HEK293 (cell line): ENCODE data around the gene GOPC.
A peak's percentile ranks its signal among the peaks of the same experiment; 100 is the strongest.

Experiments
- CTCF ChIA-PET: fragments of 350-600 bp; formaldehyde crosslinking; extraction: SDS; loops from one replicate; lab custom pipeline; 2021; ENCODE audit warnings: antibody characterized with exemption; lab: Yijun Ruan, JAX
- POLR2A ChIA-PET: fragments of 300-600 bp; formaldehyde crosslinking; extraction: SDS; loops from one replicate; lab custom pipeline; 2020; ENCODE audit warnings: antibody characterized with exemption, inconsistent platforms; lab: Yijun Ruan, JAX
- H3K27ac ChIP-seq: fragments of 200-500 bp; sonication (Bioruptor generic); 2 replicates; pipeline ENCODE4 v1.5.1; 2014; ENCODE audit warnings: low read depth, low read length, control low read depth, inconsistent platforms; ENCODE audit errors: extremely low read depth
- H3K36me3 ChIP-seq, 2 experiments: fragments of 200-500 bp in 1 of 2; sonication (Bioruptor generic) in 1 of 2; 1 replicate in 1 of 2; 2 replicates in 1 of 2; pipeline ENCODE4 v1.5.1; 2014 to 2017; ENCODE audit warnings: inconsistent platforms in 2 of 2, low read length in 2 of 2; ENCODE audit not compliant: control insufficient read depth in 2 of 2, insufficient read depth in 1 of 2
- H3K4me1 ChIP-seq: fragments of 200-500 bp; sonication (Bioruptor generic); 2 replicates; pipeline ENCODE4 v1.5.1; 2014; ENCODE audit warnings: mild to moderate bottlenecking, low read length, inconsistent platforms; ENCODE audit not compliant: control insufficient read depth, insufficient read depth
- H3K4me3 ChIP-seq: 2 replicates; pipeline ENCODE4 v1.5.1; 2011; ENCODE audit warnings: low read depth, mild to moderate bottlenecking, control low read depth, low read length, moderate library complexity
- H3K9me3 ChIP-seq: fragments of 200-500 bp; sonication (Bioruptor generic); 2 replicates; pipeline ENCODE4 v1.5.1; 2014; ENCODE audit warnings: low read depth, low read length, inconsistent platforms; ENCODE audit not compliant: control insufficient read depth, insufficient read depth
- FEZF1 ChIP-seq: fragments of 450-650 bp; formaldehyde crosslinking; IDR thresholded peaks from 2 replicates; pipeline ENCODE4 v1.5.1; 2016; ENCODE audit warnings: missing biosample characterization, missing genetic modification characterization
- GLI4 ChIP-seq: fragments of 450-650 bp; formaldehyde crosslinking; IDR thresholded peaks from 2 replicates; pipeline ENCODE4 v1.5.1; 2016; ENCODE audit warnings: missing biosample characterization, missing genetic modification characterization
- MEIS1 ChIP-seq: sonication (generic); formaldehyde crosslinking; IDR thresholded peaks from 2 replicates; pipeline ENCODE4 v1.8.1; 2022; ENCODE audit warnings: missing genetic modification reagents, mild to moderate bottlenecking, borderline replicate concordance
- PRDM1 ChIP-seq: fragments of 450-650 bp; formaldehyde crosslinking; IDR thresholded peaks from 2 replicates; pipeline ENCODE4; 2016; ENCODE audit warnings: missing biosample characterization, missing genetic modification characterization
- REPIN1 ChIP-seq: fragments of 450-650 bp; formaldehyde crosslinking; IDR thresholded peaks from 2 replicates; pipeline ENCODE4 v1.5.1; 2017; ENCODE audit warnings: missing biosample characterization, missing genetic modification characterization, low read depth
- SCRT2 ChIP-seq: fragments of 450-650 bp; formaldehyde crosslinking; IDR thresholded peaks from 2 replicates; pipeline ENCODE4 v1.5.1; 2016; ENCODE audit warnings: missing biosample characterization, missing genetic modification characterization
- WT1 ChIP-seq: fragments of 450-650 bp; formaldehyde crosslinking; IDR thresholded peaks from 2 replicates; pipeline ENCODE4 v1.5.1; 2016; ENCODE audit warnings: missing biosample characterization, missing genetic modification characterization
- ZFP37 ChIP-seq: fragments of 450-650 bp; formaldehyde crosslinking; IDR thresholded peaks from 2 replicates; pipeline ENCODE4 v1.5.1; 2016; ENCODE audit warnings: missing biosample characterization, missing genetic modification characterization
- ZNF133 ChIP-seq: fragments of 450-650 bp; formaldehyde crosslinking; IDR thresholded peaks from 2 replicates; pipeline ENCODE4 v1.5.1; 2016; ENCODE audit warnings: missing biosample characterization, missing genetic modification characterization
- ZNF19 ChIP-seq: fragments of 450-650 bp; formaldehyde crosslinking; IDR thresholded peaks from 2 replicates; pipeline ENCODE4; 2016; ENCODE audit warnings: missing biosample characterization, missing genetic modification characterization, low read depth
- ZNF221 ChIP-seq: fragments of 450-650 bp; formaldehyde crosslinking; IDR thresholded peaks from 2 replicates; pipeline ENCODE4 v1.5.1; 2017; ENCODE audit warnings: missing biosample characterization, missing genetic modification characterization, borderline replicate concordance
- ZNF354C ChIP-seq: fragments of 450-650 bp; formaldehyde crosslinking; IDR thresholded peaks from 2 replicates; pipeline ENCODE4 v1.5.1; 2016; ENCODE audit warnings: missing biosample characterization, missing genetic modification characterization, low read depth, borderline replicate concordance
- ZNF510 ChIP-seq: fragments of 450-650 bp; formaldehyde crosslinking; IDR thresholded peaks from 2 replicates; pipeline ENCODE4 v1.5.1; 2018; ENCODE audit warnings: mild to moderate bottlenecking, missing genetic modification characterization, missing biosample characterization; ENCODE audit not compliant: insufficient replicate concordance
- ZNF596 ChIP-seq: fragments of 450-650 bp; IDR thresholded peaks from 2 replicates; pipeline ENCODE4 v1.5.0; 2018; ENCODE audit warnings: missing biosample characterization, mild to moderate bottlenecking, missing genetic modification characterization, moderate library complexity
- ZNF610 ChIP-seq: fragments of 450-650 bp; formaldehyde crosslinking; IDR thresholded peaks from 2 replicates; pipeline ENCODE4 v1.5.1; 2016; ENCODE audit warnings: missing biosample characterization, missing genetic modification characterization, borderline replicate concordance
- ZNF629 ChIP-seq: fragments of 450-650 bp; formaldehyde crosslinking; IDR thresholded peaks from 2 replicates; pipeline ENCODE4 v1.5.1; 2017; ENCODE audit warnings: missing biosample characterization, missing genetic modification characterization
- ZNF645 ChIP-seq: fragments of 450-650 bp; formaldehyde crosslinking; IDR thresholded peaks from 2 replicates; pipeline ENCODE4; 2016; ENCODE audit warnings: missing biosample characterization, missing genetic modification characterization
- ZNF768 ChIP-seq: fragments of 450-650 bp; formaldehyde crosslinking; IDR thresholded peaks from 2 replicates; pipeline ENCODE4 v1.5.1; 2018; ENCODE audit warnings: missing biosample characterization, mild to moderate bottlenecking, missing genetic modification characterization
- ZNF792 ChIP-seq: fragments of 450-650 bp; formaldehyde crosslinking; IDR thresholded peaks from 2 replicates; pipeline ENCODE4 v1.5.1; 2016; ENCODE audit warnings: missing biosample characterization, missing genetic modification characterization
- ZNF837 ChIP-seq: fragments of 450-650 bp; formaldehyde crosslinking; IDR thresholded peaks from 2 replicates; pipeline ENCODE4 v1.5.1; 2016; ENCODE audit warnings: missing biosample characterization, missing genetic modification characterization
- ZXDB ChIP-seq: fragments of 450-650 bp; formaldehyde crosslinking; IDR thresholded peaks from 2 replicates; pipeline ENCODE4 v1.5.1; 2016; ENCODE audit warnings: missing biosample characterization, missing genetic modification characterization
- TF ChIP-seq, protein P1 (sequence below): fragments of 450-650 bp; formaldehyde crosslinking; IDR thresholded peaks from 2 replicates; pipeline ENCODE4 v1.5.1; 2016; ENCODE audit warnings: missing biosample characterization, missing genetic modification characterization, borderline replicate concordance
- TF ChIP-seq, protein P2 (sequence below): fragments of 450-650 bp; formaldehyde crosslinking; IDR thresholded peaks from 2 replicates; pipeline ENCODE4 v1.5.1; 2017; ENCODE audit warnings: missing biosample characterization, missing genetic modification characterization

Gene GOPC

GRCh38 chr6:117591405-117591804 lies 10.9 kb downstream of the GOPC start:
- no peaks in the 10 kb centered on the region for H3K9me3 ChIP-seq
- H3K36me3 ChIP-seq = peaks cover 10 to 22% of the 10 kb centered on the region in 2 experiments; a peak in 2 of 3 replicates
- ChIA-PET CTCF (interaction anchor here (1.4 to 2.9 kb wide), 2 partner anchors 11 to 13 kb away, joined by 3 to 10 read pairs; partner anchors contain the start of gene GOPC), POLR2A (no interaction called here)
- TF ChIP-seq PRDM1 (tag by site-specific recombination) = peak; percentile 51; the same call in 1 of the 2 replicates
- no peak for TF ChIP-seq ZNF610 (tag by site-specific recombination)
- TF ChIP-seq ZXDB = 0 out of 2 replicates have a peak, but pooled peaks have one; percentile 36
- TF ChIP-seq ZNF629 = peak; percentile 49; the same call in 1 of the 2 replicates
- peak; percentile 82 for TF ChIP-seq FEZF1 (tag by site-specific recombination)
- H3K27ac ChIP-seq = no peak overlapping the region
- peaks cover 13% of the 10 kb centered on the region for H3K4me1 ChIP-seq
- H3K4me3 ChIP-seq = no peak overlapping the region

DNA sequence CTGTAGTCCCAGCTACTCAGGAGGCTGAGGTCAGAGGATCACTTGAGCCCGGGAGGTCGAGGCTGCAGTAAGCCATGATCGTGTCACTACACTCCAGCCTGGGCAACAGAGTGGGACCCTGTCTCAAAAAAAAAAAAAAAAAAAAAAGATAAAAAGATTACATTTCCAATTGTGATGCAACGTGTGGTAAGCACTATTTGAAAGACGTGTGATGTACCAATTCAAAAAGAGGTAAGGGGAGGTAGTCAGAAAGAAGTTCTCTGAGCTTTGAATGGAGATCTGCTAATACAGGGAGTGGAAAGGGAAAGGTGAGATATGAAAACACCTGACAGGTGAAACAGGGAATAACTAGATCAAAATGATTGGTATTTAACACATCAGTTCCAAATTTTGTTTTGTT lies 11.9 kb downstream of the GOPC start:
- Histone ChIP-seq H3K4me3 (no peak overlapping the region), H3K4me1 (peaks cover 13% of the 10 kb centered on the region), H3K9me3 (no peaks in the 10 kb centered on the region), H3K27ac (no peak overlapping the region), H3K36me3 (peaks cover 10 to 25% of the 10 kb centered on the region in 2 experiments; a peak in 2 of 3 replicates)
- ChIA-PET POLR2A (interaction anchor here (0.7 to 3.2 kb wide), 4 partner anchors 8 to 728 kb away, joined by 4 to 14 read pairs (median 6); partner anchors contain the start of gene GOPC), CTCF (interaction anchor here (1.4 to 2.9 kb wide), 2 partner anchors 12 to 14 kb away, joined by 3 to 10 read pairs; partner anchors contain the start of gene GOPC)
- TF ChIP-seq ZNF19 = no peak
- no peak for TF ChIP-seq WT1 (tag by site-specific recombination)
- TF ChIP-seq, protein P1, sequence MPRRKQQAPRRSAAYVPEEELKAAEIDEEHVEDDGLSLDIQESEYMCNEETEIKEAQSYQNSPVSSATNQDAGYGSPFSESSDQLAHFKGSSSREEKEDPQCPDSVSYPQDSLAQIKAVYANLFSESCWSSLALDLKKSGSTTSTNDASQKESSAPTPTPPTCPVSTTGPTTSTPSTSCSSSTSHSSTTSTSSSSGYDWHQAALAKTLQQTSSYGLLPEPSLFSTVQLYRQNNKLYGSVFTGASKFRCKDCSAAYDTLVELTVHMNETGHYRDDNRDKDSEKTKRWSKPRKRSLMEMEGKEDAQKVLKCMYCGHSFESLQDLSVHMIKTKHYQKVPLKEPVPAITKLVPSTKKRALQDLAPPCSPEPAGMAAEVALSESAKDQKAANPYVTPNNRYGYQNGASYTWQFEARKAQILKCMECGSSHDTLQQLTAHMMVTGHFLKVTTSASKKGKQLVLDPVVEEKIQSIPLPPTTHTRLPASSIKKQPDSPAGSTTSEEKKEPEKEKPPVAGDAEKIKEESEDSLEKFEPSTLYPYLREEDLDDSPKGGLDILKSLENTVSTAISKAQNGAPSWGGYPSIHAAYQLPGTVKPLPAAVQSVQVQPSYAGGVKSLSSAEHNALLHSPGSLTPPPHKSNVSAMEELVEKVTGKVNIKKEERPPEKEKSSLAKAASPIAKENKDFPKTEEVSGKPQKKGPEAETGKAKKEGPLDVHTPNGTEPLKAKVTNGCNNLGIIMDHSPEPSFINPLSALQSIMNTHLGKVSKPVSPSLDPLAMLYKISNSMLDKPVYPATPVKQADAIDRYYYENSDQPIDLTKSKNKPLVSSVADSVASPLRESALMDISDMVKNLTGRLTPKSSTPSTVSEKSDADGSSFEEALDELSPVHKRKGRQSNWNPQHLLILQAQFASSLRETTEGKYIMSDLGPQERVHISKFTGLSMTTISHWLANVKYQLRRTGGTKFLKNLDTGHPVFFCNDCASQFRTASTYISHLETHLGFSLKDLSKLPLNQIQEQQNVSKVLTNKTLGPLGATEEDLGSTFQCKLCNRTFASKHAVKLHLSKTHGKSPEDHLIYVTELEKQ (tag by site-specific recombination) = no peak
- TF ChIP-seq ZNF510 (tag by site-specific recombination) = no peak
- no peak for TF ChIP-seq ZNF133 (tag by site-specific recombination)
- TF ChIP-seq MEIS1 (CRISPR knock-in tag) = no peak
- no peak for TF ChIP-seq ZNF354C (tag by site-specific recombination)
- TF ChIP-seq ZFP37 (tag by site-specific recombination) = no peak
- no peak for TF ChIP-seq GLI4 (tag by site-specific recombination)
- no peak for TF ChIP-seq FEZF1 (tag by site-specific recombination)
- no peak for TF ChIP-seq ZNF792 (tag by site-specific recombination)
- no peak for TF ChIP-seq ZNF768
- no peak for TF ChIP-seq ZNF837 (tag by site-specific recombination)
- TF ChIP-seq ZNF596 (tag by site-specific recombination) = no peak
- no peak for TF ChIP-seq REPIN1 (tag by site-specific recombination)

GRCh38 chr6:117585647-117586046 lies 16.7 kb downstream of the GOPC start:
- H3K9me3 ChIP-seq = no peaks in the 10 kb centered on the region
- peaks cover 10 to 40% of the 10 kb centered on the region in 2 experiments; a peak in 2 of 3 replicates for H3K36me3 ChIP-seq
- ChIA-PET POLR2A (interaction anchor here (1.2 to 1.4 kb wide), 2 partner anchors 17 kb away, joined by 4 to 8 read pairs; partner anchors contain the start of gene GOPC), CTCF (interaction anchor here (0.6 to 0.9 kb wide), 3 partner anchors 20 to 320 kb away, joined by 3 to 4 read pairs (median 3); no protein-coding TSS in a partner anchor)
- TF ChIP-seq, protein P2, sequence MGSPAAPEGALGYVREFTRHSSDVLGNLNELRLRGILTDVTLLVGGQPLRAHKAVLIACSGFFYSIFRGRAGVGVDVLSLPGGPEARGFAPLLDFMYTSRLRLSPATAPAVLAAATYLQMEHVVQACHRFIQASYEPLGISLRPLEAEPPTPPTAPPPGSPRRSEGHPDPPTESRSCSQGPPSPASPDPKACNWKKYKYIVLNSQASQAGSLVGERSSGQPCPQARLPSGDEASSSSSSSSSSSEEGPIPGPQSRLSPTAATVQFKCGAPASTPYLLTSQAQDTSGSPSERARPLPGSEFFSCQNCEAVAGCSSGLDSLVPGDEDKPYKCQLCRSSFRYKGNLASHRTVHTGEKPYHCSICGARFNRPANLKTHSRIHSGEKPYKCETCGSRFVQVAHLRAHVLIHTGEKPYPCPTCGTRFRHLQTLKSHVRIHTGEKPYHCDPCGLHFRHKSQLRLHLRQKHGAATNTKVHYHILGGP = no peak
- TF ChIP-seq REPIN1 (tag by site-specific recombination) (no peak), ZNF221 (tag by site-specific recombination) (no peak), SCRT2 (peak; percentile 38; the same call in 1 of the 2 replicates), ZNF645 (no peak)
- H3K27ac ChIP-seq = no peak overlapping the region
- H3K4me3 ChIP-seq = no peak overlapping the region
- no peaks in the 10 kb centered on the region for H3K4me1 ChIP-seq
